Left lung (tissue), 10 donors: Measurements from ENCODE around the gene FHIT. TPM values are rescaled to one million over a fixed set of nuclear protein-coding genes. Genes with fewer than 3 reads are reported as not detected.
A peak's percentile ranks its signal among the peaks of the same experiment; 100 is the strongest.

Source experiments
- ATAC-seq: fragments of 200-7000 bp; cut with Tn5 transposase; one replicate; pipeline ENCODE4 v1.9.1; 2020; ENCODE audit warnings: moderate library complexity
- DNase-seq, 4 donors: peaks; one replicate each; pipeline ENCODE4 v3.0.0-alpha.2; 2013 to 2020
- H3K27ac ChIP-seq, 2 donors: fragments of 200-600 bp; sonication (generic) in 1 of 2; one replicate each; pipeline versions ENCODE4 v1.5.0 to v1.8.0; 2020 to 2021
- H3K27me3 ChIP-seq, 2 donors: fragments of 200-600 bp; sonication (generic) in 1 of 2; one replicate each; pipeline versions ENCODE4 v1.5.0 to v1.8.0; 2020 to 2021
- H3K36me3 ChIP-seq, 2 donors: fragments of 200-600 bp; sonication (generic) in 1 of 2; one replicate each; pipeline versions ENCODE4 v1.5.0 to v1.8.0; 2020 to 2021
- H3K4me1 ChIP-seq, 2 donors: fragments of 200-600 bp; one replicate each; pipeline ENCODE4 v1.8.0; 2021
- H3K4me3 ChIP-seq, 2 donors: fragments of 200-600 bp; sonication (generic) in 1 of 2; one replicate each; pipeline versions ENCODE4 v1.5.0 to v1.8.0; 2020 to 2021; ENCODE audit warnings: mild to moderate bottlenecking in 1 of 2
- H3K9me3 ChIP-seq, 2 donors: fragments of 200-600 bp; sonication (generic) in 1 of 2; one replicate each; pipeline versions ENCODE4 v1.5.0 to v1.8.0; 2020 to 2021
- intact Hi-C, 2 donors: fragments of 100-400 bp; cut with DNase I; formaldehyde crosslinking; loops; one replicate each; pipeline versions ENCODE4 v1.11.2 to v1.14.2; 2022
- polyA plus RNA-seq, 6 donors: library from polyadenylated mRNA; unstranded; fragments of 120-200 nt; gene quantifications; one replicate each; pipeline ENCODE4 v1.2.1, GENCODE V29; 2013; ENCODE audit not compliant: insufficient read length in 6 of 6
- total RNA-seq, 2 donors: library from RNA; stranded (reverse); fragmentation: NEBNext Ultra II Directional; extraction: Animal tissue kit (Norgen Biotek cat#: 25700); gene quantifications; one replicate each; pipeline ENCODE4 v1.2.1, GENCODE V29; 2021
- TF ChIP-seq, protein P1 (sequence below), 2 donors: fragments of 200-600 bp; sonication (generic) in 1 of 2; IDR thresholded peaks; one replicate each; pipeline versions ENCODE4 v1.5.0 to v1.8.0; 2021; ENCODE audit warnings: antibody characterized with exemption in 2 of 2
- donor health status: DM: no; HTN: yes; CAD: no.
- donor health status: DM: no; HTN: no; CAD: no.

Gene FHIT
- total and polyA plus RNA-seq, 8 donors: 8.5 to 16.3 (median 9.7) TPM

DNA sequence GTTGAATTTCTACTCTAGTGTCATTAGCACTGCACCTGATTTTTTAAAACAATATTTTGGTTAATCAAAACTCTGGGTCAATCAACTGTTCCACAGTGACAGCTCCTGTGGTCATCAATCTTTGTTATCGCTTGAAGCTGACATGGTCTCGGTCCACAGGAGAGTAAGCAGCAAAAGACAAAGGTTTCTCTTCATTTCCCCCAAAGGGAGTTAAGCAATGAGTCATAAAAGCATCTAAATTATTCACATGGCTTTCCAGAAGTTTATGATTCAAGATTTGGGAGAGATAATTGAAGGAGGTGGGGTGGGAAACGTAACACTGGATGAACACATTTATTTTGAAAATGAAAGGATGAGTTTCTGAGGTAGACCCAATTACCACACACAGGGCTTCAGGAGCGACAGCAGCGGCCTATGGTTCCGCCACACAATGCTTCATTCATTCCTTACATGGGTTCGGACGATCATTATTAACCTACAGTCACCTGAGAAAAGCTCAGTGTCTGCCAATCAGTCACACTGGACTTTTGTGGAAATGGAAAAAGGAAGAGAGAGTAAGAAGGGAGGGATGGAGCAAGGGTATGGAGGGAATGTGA is 505.1 kb downstream of the FHIT start:
- Histone ChIP-seq H3K4me3 (no peak overlapping the region), H3K27ac (no peak overlapping the region), H3K9me3 (peaks cover 0 to 12% of the 10 kb centered on the region in 2 donors), H3K36me3 (no peaks in the 10 kb centered on the region), H3K27me3 (no peaks in the 10 kb centered on the region), H3K4me1 (no peaks in the 10 kb centered on the region)
- no peak for DNase-seq
- ATAC-seq: no peak
- TF ChIP-seq, protein P1, sequence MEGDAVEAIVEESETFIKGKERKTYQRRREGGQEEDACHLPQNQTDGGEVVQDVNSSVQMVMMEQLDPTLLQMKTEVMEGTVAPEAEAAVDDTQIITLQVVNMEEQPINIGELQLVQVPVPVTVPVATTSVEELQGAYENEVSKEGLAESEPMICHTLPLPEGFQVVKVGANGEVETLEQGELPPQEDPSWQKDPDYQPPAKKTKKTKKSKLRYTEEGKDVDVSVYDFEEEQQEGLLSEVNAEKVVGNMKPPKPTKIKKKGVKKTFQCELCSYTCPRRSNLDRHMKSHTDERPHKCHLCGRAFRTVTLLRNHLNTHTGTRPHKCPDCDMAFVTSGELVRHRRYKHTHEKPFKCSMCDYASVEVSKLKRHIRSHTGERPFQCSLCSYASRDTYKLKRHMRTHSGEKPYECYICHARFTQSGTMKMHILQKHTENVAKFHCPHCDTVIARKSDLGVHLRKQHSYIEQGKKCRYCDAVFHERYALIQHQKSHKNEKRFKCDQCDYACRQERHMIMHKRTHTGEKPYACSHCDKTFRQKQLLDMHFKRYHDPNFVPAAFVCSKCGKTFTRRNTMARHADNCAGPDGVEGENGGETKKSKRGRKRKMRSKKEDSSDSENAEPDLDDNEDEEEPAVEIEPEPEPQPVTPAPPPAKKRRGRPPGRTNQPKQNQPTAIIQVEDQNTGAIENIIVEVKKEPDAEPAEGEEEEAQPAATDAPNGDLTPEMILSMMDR (IDR thresholded peaks at IDR 0.05): no peak
- intact Hi-C loops: no loop called here

DNA sequence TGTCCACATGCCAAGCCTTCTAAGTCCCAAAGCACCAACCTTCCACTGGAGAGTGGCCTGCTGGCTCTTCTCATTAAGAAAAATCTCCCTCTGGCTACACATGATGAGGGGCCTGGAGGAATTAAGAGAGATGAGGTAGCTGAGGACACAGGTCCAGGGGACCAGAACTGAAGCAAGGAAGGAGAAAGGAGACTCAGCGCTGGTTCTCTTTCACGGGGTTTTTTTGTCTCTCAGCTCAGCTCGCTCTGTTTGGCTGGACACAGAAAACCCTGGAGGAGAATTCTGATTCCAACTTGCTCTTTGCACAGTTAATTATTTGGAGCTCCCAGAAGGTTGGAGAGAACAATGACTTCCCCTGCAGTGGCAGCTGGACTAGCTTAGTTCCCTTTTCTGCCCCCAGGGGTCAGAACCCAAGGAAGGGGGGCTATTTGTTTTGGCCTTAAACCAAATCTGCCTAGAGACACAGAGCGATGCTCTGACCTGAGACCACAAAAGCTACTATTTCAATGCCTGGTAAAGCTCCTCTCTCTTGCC is 507.6 kb downstream of the FHIT start:
- Histone ChIP-seq H3K4me3 (no peak overlapping the region), H3K9me3 (no peaks in the 10 kb centered on the region), H3K27ac (no peak overlapping the region), H3K36me3 (no peaks in the 10 kb centered on the region), H3K27me3 (no peaks in the 10 kb centered on the region), H3K4me1 (no peaks in the 10 kb centered on the region)
- DNase-seq (peak in 2 of 4 donors; percentile 5 to 15), ATAC-seq (no peak)
- TF ChIP-seq, protein P1 (IDR thresholded peaks at IDR 0.05): no peak
- intact Hi-C loops: no loop called here

DNA sequence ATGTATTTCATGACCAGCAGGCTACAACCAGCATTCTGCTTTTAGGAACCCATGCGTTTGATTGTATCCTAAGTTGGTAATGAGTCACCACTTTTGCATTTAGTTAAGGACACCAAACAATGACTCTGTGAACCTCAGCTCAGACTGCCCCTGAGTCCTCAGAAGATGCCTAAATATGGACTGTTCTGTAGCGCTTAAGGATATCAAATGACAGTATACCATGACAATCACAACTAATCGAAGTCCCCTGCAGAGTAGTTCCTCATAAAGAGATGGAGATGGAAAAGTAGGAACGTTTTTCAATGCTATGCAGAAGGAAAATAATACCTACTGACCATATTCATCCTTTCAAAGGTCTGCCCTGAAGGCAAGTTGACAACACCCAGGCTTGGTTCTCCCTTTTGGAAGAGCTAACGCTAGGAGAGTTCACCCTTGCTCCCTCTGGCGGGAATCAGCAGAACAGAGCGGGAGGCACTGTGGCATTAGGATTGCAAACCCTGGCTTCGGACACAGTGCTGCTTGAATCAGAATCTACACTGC is 508.6 kb downstream of the FHIT start:
- Histone ChIP-seq H3K27ac (no peak overlapping the region), H3K36me3 (no peaks in the 10 kb centered on the region), H3K9me3 (no peaks in the 10 kb centered on the region), H3K4me1 (no peaks in the 10 kb centered on the region), H3K27me3 (no peaks in the 10 kb centered on the region), H3K4me3 (no peak overlapping the region)
- no peak for ATAC-seq
- intact Hi-C loops: no loop called here
- no peak for DNase-seq
- TF ChIP-seq, protein P1 (IDR thresholded peaks at IDR 0.05): no peak

DNA sequence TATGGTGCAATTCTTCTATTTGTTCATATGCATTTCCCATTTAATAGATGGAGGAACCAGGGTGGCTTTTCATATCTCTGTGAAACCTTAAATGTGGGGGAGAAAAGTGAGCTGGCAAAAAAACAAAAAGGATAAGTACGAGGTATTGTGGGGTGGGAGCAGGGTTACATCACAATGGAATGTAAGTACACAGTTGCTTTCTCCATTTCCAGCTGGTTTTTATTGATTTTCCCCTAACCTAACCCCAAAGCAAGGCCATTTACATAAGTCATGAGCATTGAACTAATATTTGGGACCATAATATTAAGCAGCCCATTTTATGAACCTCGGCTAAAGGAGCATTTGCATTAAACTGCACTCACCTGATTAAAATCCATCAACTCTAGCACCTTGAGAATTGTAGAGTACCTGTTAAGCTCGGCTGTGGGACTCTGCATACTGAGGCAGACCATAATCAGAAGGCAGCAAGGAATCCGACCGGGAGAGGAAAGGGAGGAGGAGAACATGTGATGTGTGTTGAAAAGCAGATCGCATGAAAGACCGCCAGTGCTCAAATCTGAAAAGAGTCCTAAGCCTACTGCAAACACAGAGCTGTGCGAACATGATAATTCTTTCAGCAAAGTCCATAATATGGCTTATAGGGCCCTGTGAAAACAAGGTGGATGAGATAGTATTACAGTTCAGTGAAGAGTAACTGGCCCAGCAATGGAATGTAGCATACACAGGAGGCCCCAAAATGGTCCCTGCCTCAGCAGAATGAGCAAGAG is 513.4 kb downstream of the FHIT start:
- DNase-seq: no peak
- ATAC-seq: no peak
- H3K27me3 ChIP-seq: no peaks in the 10 kb centered on the region
- no peaks in the 10 kb centered on the region for H3K4me1 ChIP-seq
- H3K4me3 ChIP-seq: no peak overlapping the region
- no peaks in the 10 kb centered on the region for H3K9me3 ChIP-seq
- H3K27ac ChIP-seq: no peak overlapping the region
- H3K36me3 ChIP-seq: no peaks in the 10 kb centered on the region
- TF ChIP-seq, protein P1 (IDR thresholded peaks at IDR 0.05): no peak
- intact Hi-C loops: no loop called here

DNA sequence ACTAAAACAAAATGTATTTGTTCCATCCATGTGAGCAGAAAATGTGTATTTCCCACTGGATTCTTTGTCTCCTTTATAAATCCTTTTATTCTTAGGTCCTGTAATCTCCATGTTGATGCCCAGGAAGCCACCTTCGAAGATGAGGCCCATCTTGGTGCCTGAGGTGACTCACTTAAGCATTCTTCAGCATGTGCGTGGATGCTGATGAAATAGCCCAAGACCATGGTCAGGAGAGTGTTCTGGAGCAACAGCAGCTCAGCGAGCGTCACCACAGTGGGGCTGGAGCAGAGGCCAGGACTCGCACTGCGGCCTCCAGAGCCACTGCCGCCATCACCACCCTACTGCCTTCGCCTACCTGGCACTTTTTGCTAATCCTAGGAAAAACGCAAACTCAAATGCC is 520.9 kb downstream of the FHIT start:
- Histone ChIP-seq H3K27me3 (no peaks in the 10 kb centered on the region), H3K4me1 (no peaks in the 10 kb centered on the region), H3K27ac (no peak overlapping the region), H3K4me3 (no peak overlapping the region), H3K9me3 (no peaks in the 10 kb centered on the region), H3K36me3 (no peaks in the 10 kb centered on the region)
- TF ChIP-seq, protein P1 (IDR thresholded peaks at IDR 0.05): no peak
- DNase-seq (no peak), ATAC-seq (no peak)
- intact Hi-C loops: no loop called here
